ENCODE measurements around the gene NINJ2. TPM values are rescaled to one million over a fixed set of nuclear protein-coding genes. Genes with fewer than 3 reads are reported as not detected.
A peak's percentile ranks its signal among the peaks of the same experiment; 100 is the strongest.

The NINJ2 gene
- total and polyA plus RNA-seq, 9 donors: 3.2 to 6.6 (median 5.1) TPM

DNA sequence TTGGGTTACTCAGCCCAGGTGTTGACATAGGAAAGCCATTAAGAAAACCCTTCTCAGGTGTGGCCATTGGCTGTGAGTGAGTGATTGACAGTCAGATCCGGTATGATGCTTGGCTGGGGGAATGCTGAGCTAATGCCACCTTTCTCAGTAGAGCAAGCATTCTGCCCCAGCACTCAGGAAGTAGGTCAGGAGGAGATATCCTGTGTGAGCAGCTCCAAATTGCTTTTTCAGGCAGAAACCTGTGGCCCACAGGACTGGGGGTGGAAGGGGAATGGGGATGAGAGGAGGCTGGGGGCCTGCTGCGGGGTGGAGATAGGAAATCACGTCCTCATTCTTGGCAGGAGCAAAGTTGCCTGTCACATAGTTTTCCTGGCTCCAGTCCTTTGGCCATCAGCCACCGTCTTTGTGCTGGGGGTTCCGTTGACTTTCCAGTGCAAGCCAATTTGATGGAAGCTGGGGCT is 55.7 kb downstream of the NINJ2 start:
- DNase-seq: peak; percentile 78
- Histone ChIP-seq H3K4me3 (ENCODE audit: low read length) (no peak overlapping the region), H3K4me1 (ENCODE audit: control insufficient read depth, insufficient read depth, low read length) (peaks cover 19% of the 10 kb centered on the region), H3K27me3 (ENCODE audit: control insufficient read depth, insufficient read depth, low read length) (no peaks in the 10 kb centered on the region), H3K9me3 (replicated peaks; ENCODE audit: control insufficient read depth, low read depth, low read length) (no peaks in the 10 kb centered on the region), H3K27ac (ENCODE audit: low read length) (peak overlapping the region; percentile 77), H3K36me3 (ENCODE audit: control insufficient read depth, insufficient read depth, low read length) (no peaks in the 10 kb centered on the region)
- WGBS (ENCODE audit: insufficient coverage): 7% methylated on average over 5 of the region's 5 CpGs

DNA sequence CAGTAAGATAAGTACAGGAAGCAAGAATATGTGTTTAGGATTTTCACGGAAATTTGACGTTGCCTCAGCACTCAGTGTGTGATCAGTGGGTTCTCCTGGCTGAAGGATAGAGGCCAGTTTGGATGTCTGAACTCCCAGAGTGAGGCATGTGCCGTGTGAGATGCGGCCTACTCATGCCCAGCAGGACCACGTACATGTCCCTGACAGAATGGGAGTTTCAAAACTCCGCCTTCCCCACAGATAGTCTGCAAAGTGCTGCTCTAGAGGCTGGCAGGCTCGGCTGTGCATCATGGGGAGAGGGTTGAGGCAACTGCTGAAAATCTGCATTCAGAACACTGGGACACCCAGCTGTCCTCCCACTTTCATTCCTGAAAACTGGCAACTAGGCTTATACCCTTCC is 58.3 kb downstream of the NINJ2 start:
- H3K4me1 ChIP-seq (ENCODE audit: control insufficient read depth, insufficient read depth, low read length): peaks cover 14% of the 10 kb centered on the region
- 90% methylated on average over 5 of the region's 7 CpGs for WGBS (ENCODE audit: insufficient coverage)
- no peak overlapping the region for H3K27ac ChIP-seq (ENCODE audit: low read length)

DNA sequence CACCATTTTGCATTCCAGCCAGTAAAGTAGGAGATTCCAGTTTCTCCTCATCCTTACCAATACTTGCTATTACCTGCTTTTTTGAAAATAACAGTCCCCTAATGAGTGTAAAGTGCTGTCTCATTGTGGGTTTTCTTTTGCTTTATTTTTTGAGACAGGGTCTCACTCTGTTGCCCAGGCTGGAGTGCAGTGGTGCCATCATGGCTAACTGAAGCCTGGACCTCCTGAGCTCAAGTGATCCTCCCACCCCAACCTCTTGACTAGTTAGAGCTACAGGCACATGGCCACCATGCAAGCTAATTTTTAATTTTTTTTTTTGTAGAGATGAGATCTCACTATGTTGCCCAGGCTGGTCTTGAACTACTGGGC is 60.6 kb downstream of the NINJ2 start:
- DNase-seq: no peak
- no peaks in the 10 kb centered on the region for H3K36me3 ChIP-seq (ENCODE audit: control insufficient read depth, insufficient read depth, low read length)
- no peaks in the 10 kb centered on the region for H3K9me3 ChIP-seq (replicated peaks; ENCODE audit: control insufficient read depth, low read depth, low read length)
- no peaks in the 10 kb centered on the region for H3K27me3 ChIP-seq (ENCODE audit: control insufficient read depth, insufficient read depth, low read length)
- H3K4me1 ChIP-seq (ENCODE audit: control insufficient read depth, insufficient read depth, low read length): peaks cover 7% of the 10 kb centered on the region
- H3K4me3 ChIP-seq (ENCODE audit: low read length): no peak overlapping the region
- no peak overlapping the region for H3K27ac ChIP-seq (ENCODE audit: low read length)

More for the DNA sequence above, 58.3 kb downstream of the NINJ2 start:
- H3K4me3 ChIP-seq (ENCODE audit: low read length): no peak overlapping the region
- DNase-seq: no peak
- H3K27me3 ChIP-seq (ENCODE audit: control insufficient read depth, insufficient read depth, low read length): no peaks in the 10 kb centered on the region
- H3K36me3 ChIP-seq (ENCODE audit: control insufficient read depth, insufficient read depth, low read length): no peaks in the 10 kb centered on the region
- H3K9me3 ChIP-seq (replicated peaks; ENCODE audit: control insufficient read depth, low read depth, low read length): no peaks in the 10 kb centered on the region

DNA sequence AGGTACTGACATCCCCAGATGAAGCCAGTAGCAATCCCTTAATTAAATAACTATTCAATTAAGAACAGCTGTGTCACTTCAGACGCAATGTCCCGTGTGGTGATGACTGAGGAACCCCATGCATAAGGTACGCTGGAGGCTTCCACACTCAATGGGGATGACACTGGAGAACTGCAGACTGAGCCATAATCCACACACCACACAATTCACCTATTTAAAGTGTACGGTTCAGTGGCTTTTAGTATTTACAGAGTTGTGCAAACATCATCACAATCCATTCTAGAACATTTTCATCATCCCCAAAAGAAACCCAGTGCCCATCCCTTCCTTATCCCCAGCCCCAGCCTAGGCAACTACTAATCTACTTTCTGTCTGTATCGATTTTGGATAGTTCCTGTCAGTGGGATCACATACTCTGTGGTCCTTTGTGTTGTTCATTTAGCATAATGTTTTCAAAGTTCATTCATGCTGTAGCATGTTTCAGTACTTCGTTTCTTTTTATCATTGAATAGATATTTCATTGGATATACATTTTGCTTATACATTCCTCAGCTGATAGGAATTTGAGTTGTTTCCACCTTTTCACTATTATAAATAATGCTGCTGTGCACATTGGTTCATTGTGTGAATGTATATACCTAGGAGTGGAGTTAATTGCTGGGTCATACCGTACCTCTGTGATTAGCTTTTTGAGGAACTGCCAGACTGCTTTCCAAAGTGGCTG is 61.1 kb downstream of the NINJ2 start:
- Histone ChIP-seq H3K4me3 (ENCODE audit: low read length) (no peak overlapping the region), H3K9me3 (replicated peaks; ENCODE audit: control insufficient read depth, low read depth, low read length) (no peaks in the 10 kb centered on the region), H3K36me3 (ENCODE audit: control insufficient read depth, insufficient read depth, low read length) (no peaks in the 10 kb centered on the region), H3K27me3 (ENCODE audit: control insufficient read depth, insufficient read depth, low read length) (no peaks in the 10 kb centered on the region), H3K27ac (ENCODE audit: low read length) (no peak overlapping the region), H3K4me1 (ENCODE audit: control insufficient read depth, insufficient read depth, low read length) (peaks cover 2% of the 10 kb centered on the region)
- DNase-seq: no peak
- WGBS (ENCODE audit: insufficient coverage): 57% methylated on average over 1 of the region's 7 CpGs

DNA sequence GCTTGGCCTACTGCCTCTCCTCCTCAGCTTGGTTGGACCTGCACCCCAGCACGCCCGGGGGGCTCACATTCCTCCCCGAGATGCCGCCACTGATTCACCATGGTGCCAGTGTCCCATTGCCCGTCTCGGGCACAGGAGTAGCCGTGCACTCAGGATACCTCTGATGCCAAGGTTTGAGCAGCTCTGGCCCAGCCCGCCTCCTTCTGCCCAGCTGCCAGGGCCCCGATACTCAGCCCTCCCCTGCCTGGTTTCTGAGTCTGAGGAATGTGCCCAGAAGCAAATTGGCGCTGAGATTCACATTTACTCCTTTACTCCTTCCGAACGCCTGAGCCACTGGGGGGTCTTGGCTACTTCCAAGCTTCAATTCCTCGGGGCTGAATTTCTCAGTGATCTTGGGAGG is 63.5 kb downstream of the NINJ2 start:
- H3K27me3 ChIP-seq (ENCODE audit: control insufficient read depth, insufficient read depth, low read length): no peaks in the 10 kb centered on the region
- no peaks in the 10 kb centered on the region for H3K4me1 ChIP-seq (ENCODE audit: control insufficient read depth, insufficient read depth, low read length)
- no peak for DNase-seq
- no peaks in the 10 kb centered on the region for H3K36me3 ChIP-seq (ENCODE audit: control insufficient read depth, insufficient read depth, low read length)
- no peaks in the 10 kb centered on the region for H3K9me3 ChIP-seq (replicated peaks; ENCODE audit: control insufficient read depth, low read depth, low read length)
- H3K27ac ChIP-seq (ENCODE audit: low read length): no peak overlapping the region
- 92% methylated on average over 10 of the region's 13 CpGs for WGBS (ENCODE audit: insufficient coverage)
- H3K4me3 ChIP-seq (ENCODE audit: low read length): no peak overlapping the region

DNA sequence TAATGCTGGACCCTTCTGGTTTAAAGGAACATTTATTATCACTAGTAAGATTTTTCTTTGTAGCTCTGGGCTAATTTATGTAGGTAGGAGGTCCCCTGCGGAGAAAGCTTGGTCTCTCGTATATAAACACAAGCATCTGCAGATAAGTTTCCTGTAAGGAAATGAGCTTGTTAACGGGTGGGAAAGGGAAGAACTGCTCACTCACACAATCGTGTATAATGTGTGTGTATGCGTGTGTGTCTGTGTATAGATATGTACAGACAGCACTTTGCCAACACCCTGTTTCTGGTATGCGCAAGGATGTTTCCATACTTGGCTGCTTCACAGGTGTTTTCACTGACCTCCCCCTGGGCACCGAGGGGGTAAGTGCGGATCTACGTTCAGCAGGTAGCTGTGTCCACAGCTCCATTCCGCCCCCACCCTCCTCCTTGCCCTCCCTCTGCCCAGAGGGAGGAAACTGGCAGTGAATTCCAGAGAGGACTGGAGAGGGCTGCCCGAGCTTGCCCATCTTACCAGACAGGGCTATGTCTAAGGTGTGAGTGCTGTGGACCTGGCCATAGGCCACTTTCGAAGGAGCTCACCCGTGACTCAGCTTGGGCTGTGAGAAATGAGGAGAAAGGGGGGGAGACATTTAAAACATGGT is 65.2 kb downstream of the NINJ2 start:
- Histone ChIP-seq H3K27ac (ENCODE audit: low read length) (peak overlapping the region; percentile 65), H3K4me3 (ENCODE audit: low read length) (no peak overlapping the region)

DNA sequence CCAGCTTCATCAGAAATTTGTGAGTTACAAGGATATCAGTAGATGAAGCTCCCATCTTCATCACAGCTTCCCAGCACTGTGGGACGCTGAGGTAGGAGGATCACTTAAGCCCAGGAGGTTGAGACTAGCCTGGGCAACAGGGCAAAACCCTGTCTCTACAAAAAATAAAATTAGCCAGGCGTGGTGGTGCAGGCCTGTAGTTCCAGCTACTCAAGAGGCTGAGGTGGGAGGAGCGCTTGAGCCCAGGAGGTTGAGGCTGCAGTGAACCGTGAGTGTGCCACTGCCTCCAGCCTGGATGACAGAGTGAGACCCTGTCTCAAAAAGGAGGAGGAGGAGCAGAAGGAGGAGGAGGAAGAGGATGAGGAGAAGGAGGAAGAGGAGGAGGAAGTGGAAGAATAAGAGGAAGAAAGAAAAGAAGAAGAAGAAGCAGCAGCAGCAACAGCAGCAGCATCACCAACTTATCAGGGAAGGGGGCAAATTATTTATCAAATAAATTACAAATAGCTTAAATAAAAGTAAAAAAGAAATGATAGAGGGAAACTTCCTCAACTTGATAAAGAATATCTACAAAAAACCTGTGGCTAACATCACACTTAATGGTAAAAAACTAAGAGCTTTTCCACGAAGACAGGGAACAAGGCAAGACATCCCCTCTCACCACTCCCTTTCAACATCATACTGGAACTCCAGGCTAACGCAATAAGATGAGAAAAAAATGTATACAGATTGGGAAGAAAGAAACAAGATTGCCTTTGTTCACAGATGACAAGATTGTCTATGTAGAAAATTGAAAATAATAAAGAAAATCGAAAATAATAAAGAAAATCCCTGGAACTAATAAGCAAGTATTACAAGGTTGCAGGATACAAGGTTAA is 69.6 kb downstream of the NINJ2 start:
- H3K4me1 ChIP-seq (ENCODE audit: control insufficient read depth, insufficient read depth, low read length): peaks cover 11% of the 10 kb centered on the region
- no peaks in the 10 kb centered on the region for H3K27me3 ChIP-seq (ENCODE audit: control insufficient read depth, insufficient read depth, low read length)
- no peak overlapping the region for H3K4me3 ChIP-seq (ENCODE audit: low read length)
- no peaks in the 10 kb centered on the region for H3K36me3 ChIP-seq (ENCODE audit: control insufficient read depth, insufficient read depth, low read length)
- H3K9me3 ChIP-seq (replicated peaks; ENCODE audit: control insufficient read depth, low read depth, low read length): no peaks in the 10 kb centered on the region
- 75% methylated on average over 3 of the region's 7 CpGs for WGBS (ENCODE audit: insufficient coverage)
- H3K27ac ChIP-seq (ENCODE audit: low read length): no peak overlapping the region
- DNase-seq: no peak

More for the DNA sequence above, 65.2 kb downstream of the NINJ2 start:
- no peaks in the 10 kb centered on the region for H3K4me1 ChIP-seq (ENCODE audit: control insufficient read depth, insufficient read depth, low read length)
- H3K27me3 ChIP-seq (ENCODE audit: control insufficient read depth, insufficient read depth, low read length): no peaks in the 10 kb centered on the region
- H3K9me3 ChIP-seq (replicated peaks; ENCODE audit: control insufficient read depth, low read depth, low read length): no peaks in the 10 kb centered on the region
- no peaks in the 10 kb centered on the region for H3K36me3 ChIP-seq (ENCODE audit: control insufficient read depth, insufficient read depth, low read length)
- DNase-seq: no peak
- 76% methylated on average over 5 of the region's 13 CpGs for WGBS (ENCODE audit: insufficient coverage)

DNA sequence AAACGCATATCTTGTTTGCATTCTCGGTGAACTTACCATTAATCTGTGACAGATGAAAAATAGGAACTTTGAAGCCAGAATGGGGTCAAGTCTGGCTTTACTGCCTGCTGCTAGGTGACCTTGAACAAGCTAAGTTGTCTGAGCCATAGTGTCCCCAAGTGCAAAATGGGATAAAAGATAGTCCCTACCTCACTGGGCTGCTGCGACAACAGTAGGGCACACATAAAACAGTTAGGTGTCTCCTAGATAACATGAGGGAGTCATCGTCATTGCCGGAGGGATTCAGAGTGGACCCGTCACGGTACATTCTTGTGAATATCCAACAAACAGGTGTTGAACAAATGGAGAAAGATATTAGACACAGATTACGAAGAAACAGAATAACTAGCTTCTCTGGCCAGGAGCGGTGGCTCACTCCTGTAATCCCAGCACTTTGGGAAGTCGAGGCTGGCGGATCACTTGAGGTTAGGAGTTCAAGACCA is 71.2 kb downstream of the NINJ2 start:
- no peak for DNase-seq
- Histone ChIP-seq H3K36me3 (ENCODE audit: control insufficient read depth, insufficient read depth, low read length) (no peaks in the 10 kb centered on the region), H3K4me3 (ENCODE audit: low read length) (no peak overlapping the region), H3K9me3 (replicated peaks; ENCODE audit: control insufficient read depth, low read depth, low read length) (peaks cover 2% of the 10 kb centered on the region), H3K4me1 (ENCODE audit: control insufficient read depth, insufficient read depth, low read length) (peaks cover 11% of the 10 kb centered on the region), H3K27me3 (ENCODE audit: control insufficient read depth, insufficient read depth, low read length) (no peaks in the 10 kb centered on the region), H3K27ac (ENCODE audit: low read length) (peak overlapping the region; percentile 44)
- WGBS (ENCODE audit: insufficient coverage): 79% methylated on average over 6 of the region's 11 CpGs

DNA sequence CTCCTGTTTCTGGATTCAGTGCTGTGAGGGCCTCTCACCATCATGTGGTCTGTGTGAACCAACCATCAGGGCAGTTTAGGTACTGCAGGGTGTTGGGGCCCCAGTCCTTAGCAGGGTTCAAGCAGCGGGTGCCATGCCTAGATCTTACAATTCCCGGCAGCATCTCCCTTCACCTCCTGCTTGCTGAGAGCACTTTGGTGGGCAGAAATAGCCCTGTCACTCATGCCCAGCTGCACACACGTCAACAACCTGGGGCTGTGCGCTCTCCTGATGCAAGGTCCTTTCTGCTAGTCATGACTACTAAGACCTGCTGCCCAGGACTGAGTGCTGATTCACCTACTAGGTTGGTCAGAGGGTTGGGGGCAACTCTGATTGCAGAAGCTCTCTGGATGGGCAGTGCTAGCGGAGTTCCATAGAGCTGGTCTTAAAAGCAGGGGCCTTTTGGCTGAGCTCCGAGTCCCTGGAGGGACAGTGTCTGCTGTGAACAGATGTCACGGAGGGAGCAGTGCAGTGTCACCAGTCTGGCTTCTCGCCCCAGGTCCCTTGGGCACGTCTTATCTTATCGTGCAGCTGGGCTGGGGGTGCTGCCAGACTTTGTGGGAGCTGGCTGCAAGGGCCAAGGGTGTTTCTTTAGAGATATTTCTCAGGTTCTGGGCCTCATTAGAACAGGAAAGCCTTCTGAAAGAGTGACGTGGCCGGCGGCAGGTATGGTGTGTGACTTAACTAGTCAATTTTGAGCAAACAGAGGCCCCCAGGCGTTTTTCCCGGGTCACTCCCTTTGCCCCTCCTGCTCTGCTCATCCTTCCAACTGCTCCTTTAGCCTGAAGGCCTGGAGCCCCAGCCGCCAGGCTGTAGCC is 71.8 kb downstream of the NINJ2 start:
- Histone ChIP-seq H3K27ac (ENCODE audit: low read length) (peak overlapping the region; percentile 44), H3K4me3 (ENCODE audit: low read length) (no peak overlapping the region), H3K9me3 (replicated peaks; ENCODE audit: control insufficient read depth, low read depth, low read length) (peaks cover 2% of the 10 kb centered on the region), H3K4me1 (ENCODE audit: control insufficient read depth, insufficient read depth, low read length) (peaks cover 11% of the 10 kb centered on the region), H3K27me3 (ENCODE audit: control insufficient read depth, insufficient read depth, low read length) (no peaks in the 10 kb centered on the region), H3K36me3 (ENCODE audit: control insufficient read depth, insufficient read depth, low read length) (no peaks in the 10 kb centered on the region)
- peak; percentile 58 for DNase-seq
- 69% methylated on average over 9 of the region's 16 CpGs for WGBS (ENCODE audit: insufficient coverage)

Measured in muscle of leg (tissue), 11 donors.